ENCODE data around the gene PLPPR1. TPM values are rescaled to one million over a fixed set of nuclear protein-coding genes. Genes with fewer than 3 reads are reported as not detected.

The PLPPR1 gene
- total and polyA plus RNA-seq, 8 donors: 0.30 to 3.1 (median 0.55) TPM; not detected in 1

DNA sequence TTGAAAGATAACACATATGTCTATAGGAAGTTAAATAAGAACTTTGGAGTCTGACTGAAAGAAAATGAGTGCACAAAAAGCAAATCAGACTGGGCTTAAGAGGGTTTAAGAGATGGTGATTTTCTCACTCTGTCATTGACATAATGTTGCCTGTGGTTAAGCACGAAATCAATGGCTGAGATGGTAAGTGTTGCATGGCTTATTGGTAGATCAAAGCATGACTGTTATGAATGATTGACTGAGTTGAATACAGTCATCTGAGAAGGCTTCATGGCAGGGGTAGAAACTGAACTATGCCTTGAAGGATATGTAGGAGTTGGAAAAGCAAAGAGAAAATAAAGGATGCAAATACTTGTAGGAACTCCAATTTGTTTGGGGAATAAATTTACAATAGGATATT is 136.6 kb downstream of the PLPPR1 start:
- Histone ChIP-seq H3K9me3 (no peaks in the 10 kb centered on the region), H3K36me3 (no peaks in the 10 kb centered on the region), H3K4me3 (no peak overlapping the region), H3K27ac (no peak overlapping the region), H3K4me1 (peaks cover 0 to 8% (median 0%) of the 10 kb centered on the region in 3 donors), H3K27me3 (no peaks in the 10 kb centered on the region)
- no peak for FAIRE-seq
- TF ChIP-seq, protein P1, sequence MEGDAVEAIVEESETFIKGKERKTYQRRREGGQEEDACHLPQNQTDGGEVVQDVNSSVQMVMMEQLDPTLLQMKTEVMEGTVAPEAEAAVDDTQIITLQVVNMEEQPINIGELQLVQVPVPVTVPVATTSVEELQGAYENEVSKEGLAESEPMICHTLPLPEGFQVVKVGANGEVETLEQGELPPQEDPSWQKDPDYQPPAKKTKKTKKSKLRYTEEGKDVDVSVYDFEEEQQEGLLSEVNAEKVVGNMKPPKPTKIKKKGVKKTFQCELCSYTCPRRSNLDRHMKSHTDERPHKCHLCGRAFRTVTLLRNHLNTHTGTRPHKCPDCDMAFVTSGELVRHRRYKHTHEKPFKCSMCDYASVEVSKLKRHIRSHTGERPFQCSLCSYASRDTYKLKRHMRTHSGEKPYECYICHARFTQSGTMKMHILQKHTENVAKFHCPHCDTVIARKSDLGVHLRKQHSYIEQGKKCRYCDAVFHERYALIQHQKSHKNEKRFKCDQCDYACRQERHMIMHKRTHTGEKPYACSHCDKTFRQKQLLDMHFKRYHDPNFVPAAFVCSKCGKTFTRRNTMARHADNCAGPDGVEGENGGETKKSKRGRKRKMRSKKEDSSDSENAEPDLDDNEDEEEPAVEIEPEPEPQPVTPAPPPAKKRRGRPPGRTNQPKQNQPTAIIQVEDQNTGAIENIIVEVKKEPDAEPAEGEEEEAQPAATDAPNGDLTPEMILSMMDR (IDR thresholded peaks at IDR 0.05): no peak
- no peak for DNase-seq
- intact Hi-C loops (cut with DNase I): no loop called here
- ATAC-seq: no peak
- 53 to 66% methylated on average over 1 of the region's 1 CpG for WGBS, 2 donors

DNA sequence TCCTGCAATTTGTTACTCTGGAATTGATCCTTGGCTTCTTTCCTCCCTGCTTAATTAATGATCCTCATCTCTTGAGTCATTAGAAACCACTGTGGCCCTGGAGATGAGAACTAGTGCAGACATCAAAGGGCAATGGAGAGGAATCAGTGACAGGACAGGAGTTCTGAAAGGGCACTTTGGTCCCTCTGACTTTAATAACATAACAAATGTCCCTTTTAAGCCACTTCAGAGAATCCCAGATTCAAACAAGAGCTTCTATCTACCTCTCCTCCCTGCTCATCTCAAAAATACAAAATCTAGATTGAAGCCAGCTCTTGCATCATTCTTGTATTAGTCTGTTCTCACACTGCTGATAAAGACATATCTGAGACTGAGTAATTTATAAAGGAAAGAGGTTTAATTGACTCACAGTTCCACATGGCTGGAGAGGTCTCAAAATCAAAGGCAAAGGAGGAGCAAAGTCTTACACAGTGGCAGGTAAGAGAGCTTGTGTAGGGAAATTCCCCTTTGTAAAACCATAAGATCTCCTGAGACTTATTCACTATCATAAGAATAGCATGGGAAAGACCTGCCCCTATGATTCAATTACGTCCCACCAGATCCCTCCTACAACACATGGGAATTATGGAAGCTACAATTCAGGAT is 139.1 kb downstream of the PLPPR1 start:
- H3K36me3 ChIP-seq: no peaks in the 10 kb centered on the region
- TF ChIP-seq, protein P1 (IDR thresholded peaks at IDR 0.05): no peak
- peak in 1 of 4 donors; percentile 37 for ATAC-seq
- FAIRE-seq: no peak
- no peak for DNase-seq
- no peak overlapping the region for H3K4me3 ChIP-seq
- 73 to 76% methylated on average over 1 of the region's 1 CpG for WGBS, 2 donors
- peak overlapping the region in 1 of 4 donors; percentile 33 for H3K27ac ChIP-seq
- no peaks in the 10 kb centered on the region for H3K27me3 ChIP-seq
- intact Hi-C loops (cut with DNase I): no loop called here
- H3K4me1 ChIP-seq: peaks cover 0 to 4% (median 0%) of the 10 kb centered on the region in 3 donors
- H3K9me3 ChIP-seq: no peaks in the 10 kb centered on the region

DNA sequence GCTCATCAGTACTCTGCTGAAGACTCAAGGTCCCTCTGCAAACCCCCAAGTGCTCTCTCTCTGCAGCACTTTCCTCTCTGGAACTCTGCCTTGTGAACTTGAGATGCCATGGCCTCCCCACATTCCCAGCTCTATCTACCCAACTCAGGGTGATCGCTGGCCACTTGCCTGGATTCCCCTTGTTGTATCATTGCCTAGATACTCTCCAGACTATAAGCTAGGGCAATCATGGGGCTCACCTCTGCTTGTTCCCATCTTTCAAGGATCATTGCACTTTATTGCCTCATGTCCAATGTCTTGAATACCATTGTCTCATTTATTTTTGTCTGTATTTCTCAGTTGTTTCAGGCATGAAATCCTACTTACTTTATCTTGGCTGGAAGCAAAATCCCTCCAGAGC is 144.1 kb downstream of the PLPPR1 start:
- 78 to 79% methylated on average over 1 of the region's 1 CpG for WGBS, 2 donors
- no peaks in the 10 kb centered on the region for H3K36me3 ChIP-seq
- intact Hi-C loops (cut with DNase I): no loop called here
- no peak overlapping the region for H3K4me3 ChIP-seq
- TF ChIP-seq, protein P1 (IDR thresholded peaks at IDR 0.05): no peak
- no peaks in the 10 kb centered on the region for H3K4me1 ChIP-seq
- FAIRE-seq (no peak), ATAC-seq (no peak), DNase-seq (no peak)
- no peaks in the 10 kb centered on the region for H3K9me3 ChIP-seq
- H3K27ac ChIP-seq: no peak overlapping the region
- H3K27me3 ChIP-seq: no peaks in the 10 kb centered on the region

DNA sequence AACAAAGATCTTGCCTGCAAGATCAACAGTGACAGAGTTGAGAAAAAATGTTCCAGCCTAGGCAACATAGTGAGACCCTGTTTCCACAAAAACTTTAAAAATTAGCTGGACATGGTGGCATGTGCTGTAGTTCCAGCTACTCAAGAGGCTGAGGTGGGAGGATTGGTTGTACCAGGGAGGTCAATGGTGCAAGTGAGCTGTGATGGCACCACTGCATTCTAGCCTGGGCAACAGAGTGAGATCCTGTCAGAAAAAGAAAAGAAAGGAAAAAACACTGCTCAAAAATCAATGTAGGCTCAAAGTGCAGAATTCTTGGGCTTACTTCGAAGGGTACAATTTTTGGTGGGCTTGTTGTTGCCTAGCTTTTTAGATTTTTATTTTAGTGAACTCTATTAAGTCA is 145.4 kb downstream of the PLPPR1 start:
- DNase-seq (no peak), ATAC-seq (no peak), FAIRE-seq (no peak)
- Histone ChIP-seq H3K4me3 (no peak overlapping the region), H3K27ac (no peak overlapping the region), H3K27me3 (no peaks in the 10 kb centered on the region), H3K4me1 (no peaks in the 10 kb centered on the region), H3K9me3 (no peaks in the 10 kb centered on the region), H3K36me3 (no peaks in the 10 kb centered on the region)
- WGBS, 2 donors: 77 to 87% methylated on average over 1 of the region's 1 CpG
- intact Hi-C loops (cut with DNase I): no loop called here
- TF ChIP-seq, protein P1 (IDR thresholded peaks at IDR 0.05): no peak

DNA sequence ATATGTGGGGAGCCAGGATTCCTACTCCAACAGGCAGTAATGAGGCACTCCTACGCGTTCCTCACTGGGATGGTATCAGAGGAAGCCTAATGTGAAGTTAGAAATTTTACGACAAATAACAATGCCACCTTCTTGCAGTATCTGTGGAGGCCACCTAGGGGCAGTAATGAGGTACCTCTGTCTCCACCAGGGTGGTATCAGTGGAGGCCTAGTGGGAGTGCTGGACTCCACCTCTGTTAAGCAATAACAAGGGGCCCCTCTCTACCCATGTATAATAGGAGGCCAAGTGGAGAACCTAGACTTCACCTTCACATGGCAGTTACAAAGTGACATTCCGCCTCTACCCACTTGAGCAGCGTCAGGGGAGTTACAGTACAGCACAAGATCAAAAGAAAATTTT is 147.9 kb downstream of the PLPPR1 start:
- TF ChIP-seq, protein P1 (IDR thresholded peaks at IDR 0.05): no peak
- Histone ChIP-seq H3K27ac (no peak overlapping the region), H3K9me3 (no peaks in the 10 kb centered on the region), H3K36me3 (no peaks in the 10 kb centered on the region), H3K4me3 (no peak overlapping the region), H3K27me3 (no peaks in the 10 kb centered on the region), H3K4me1 (no peaks in the 10 kb centered on the region)
- FAIRE-seq (no peak), DNase-seq (no peak), ATAC-seq (no peak)
- 91 to 96% methylated on average over 5 of the region's 5 CpGs for WGBS, 2 donors
- intact Hi-C loops (cut with DNase I): no loop called here

Data from pancreas (tissue), 10 donors.